ENCODE results near the gene DNMT3A.

GRCh38 chr2:25279091-25279651 is 62.6 kb downstream of the DNMT3A start:
- TF ChIP-seq CTCF (IDR thresholded peaks at IDR 0.05) (no peak), POLR2A (IDR thresholded peaks at IDR 0.05; ENCODE audit: low read depth) (no peak), POLR2AphosphoS5 (IDR thresholded peaks at IDR 0.05) (peak; percentile 30 to 54), EP300 (IDR thresholded peaks at IDR 0.05) (no peak)
